Measurements from ENCODE around the gene AJUBA.

The AJUBA gene

GRCh38 chr14:22998329-22999012, 16.1 kb upstream of the AJUBA start:
- H3K9me3 ChIP-seq (ENCODE audit: insufficient read depth, low read length, severe bottlenecking): no peaks in the 10 kb centered on the region
- H4K20me1 ChIP-seq (ENCODE audit: insufficient read depth, low read length): no peaks in the 10 kb centered on the region
- ATAC-seq (ENCODE audit: insufficient read depth, low read depth) (no peak), DNase-seq (no peak)
- no peak overlapping the region for H3K27ac ChIP-seq (ENCODE audit: low read length)
- H3K4me3 ChIP-seq (ENCODE audit: low read depth in 1 of 2, low read length in 2 of 2): no peak overlapping the region
- H2AFZ ChIP-seq (ENCODE audit: low read depth, low read length): no peak overlapping the region
- H3K27me3 ChIP-seq (ENCODE audit: insufficient read depth, low read length, poor library complexity): no peaks in the 10 kb centered on the region
- H3K4me1 ChIP-seq (ENCODE audit: insufficient read depth, low read length): no peaks in the 10 kb centered on the region
- no peaks in the 10 kb centered on the region for H3K79me2 ChIP-seq (ENCODE audit: insufficient read depth, low read length)
- peaks cover 8% of the 10 kb centered on the region for H3K36me3 ChIP-seq (ENCODE audit: insufficient read depth, low read length)
- TF ChIP-seq EZH2 (IDR thresholded peaks at IDR 0.05; ENCODE audit: borderline replicate concordance, low read depth, low read length, severe bottlenecking) (no peak), CTCF (IDR thresholded peaks at IDR 0.05; ENCODE audit: borderline replicate concordance, extremely low read depth, low read length, poor library complexity, severe bottlenecking) (no peak)
- H3K9ac ChIP-seq (ENCODE audit: low read depth, low read length): no peak overlapping the region
- no peak overlapping the region for H3K4me2 ChIP-seq (ENCODE audit: insufficient read depth, low read length)

GRCh38 chr14:22997676-22998323, 15.4 kb upstream of the AJUBA start:
- H4K20me1 ChIP-seq (ENCODE audit: insufficient read depth, low read length): no peaks in the 10 kb centered on the region
- ATAC-seq (ENCODE audit: insufficient read depth, low read depth) (no peak), DNase-seq (no peak)
- no peak overlapping the region for H3K4me2 ChIP-seq (ENCODE audit: insufficient read depth, low read length)
- H2AFZ ChIP-seq (ENCODE audit: low read depth, low read length): no peak overlapping the region
- H3K9ac ChIP-seq (ENCODE audit: low read depth, low read length): no peak overlapping the region
- H3K27me3 ChIP-seq (ENCODE audit: insufficient read depth, low read length, poor library complexity): no peaks in the 10 kb centered on the region
- TF ChIP-seq CTCF (IDR thresholded peaks at IDR 0.05; ENCODE audit: borderline replicate concordance, extremely low read depth, low read length, poor library complexity, severe bottlenecking): no peak
- no peak for TF ChIP-seq EZH2 (IDR thresholded peaks at IDR 0.05; ENCODE audit: borderline replicate concordance, low read depth, low read length, severe bottlenecking)
- no peak overlapping the region for H3K27ac ChIP-seq (ENCODE audit: low read length)
- no peaks in the 10 kb centered on the region for H3K9me3 ChIP-seq (ENCODE audit: insufficient read depth, low read length, severe bottlenecking)
- no peaks in the 10 kb centered on the region for H3K4me1 ChIP-seq (ENCODE audit: insufficient read depth, low read length)
- H3K79me2 ChIP-seq (ENCODE audit: insufficient read depth, low read length): no peaks in the 10 kb centered on the region
- H3K36me3 ChIP-seq (ENCODE audit: insufficient read depth, low read length): peaks cover 8% of the 10 kb centered on the region
- H3K4me3 ChIP-seq (ENCODE audit: low read depth in 1 of 2, low read length in 2 of 2): no peak overlapping the region

- no peak for DNase-seq
- H3K36me3 ChIP-seq (ENCODE audit: insufficient read depth, low read length): peaks cover 8% of the 10 kb centered on the region
- no peaks in the 10 kb centered on the region for H3K27me3 ChIP-seq (ENCODE audit: insufficient read depth, low read length, poor library complexity)
- H3K9me3 ChIP-seq (ENCODE audit: insufficient read depth, low read length, severe bottlenecking): no peaks in the 10 kb centered on the region
- H3K4me3 ChIP-seq (ENCODE audit: low read depth in 1 of 2, low read length in 2 of 2): no peak overlapping the region
- no peak overlapping the region for H2AFZ ChIP-seq (ENCODE audit: low read depth, low read length)
- TF ChIP-seq CTCF (IDR thresholded peaks at IDR 0.05; ENCODE audit: borderline replicate concordance, extremely low read depth, low read length, poor library complexity, severe bottlenecking): no peak
- no peak for TF ChIP-seq EZH2 (IDR thresholded peaks at IDR 0.05; ENCODE audit: borderline replicate concordance, low read depth, low read length, severe bottlenecking)
- no peaks in the 10 kb centered on the region for H4K20me1 ChIP-seq (ENCODE audit: insufficient read depth, low read length)
- H3K9ac ChIP-seq (ENCODE audit: low read depth, low read length): no peak overlapping the region
- H3K27ac ChIP-seq (ENCODE audit: low read length): no peak overlapping the region
- H3K79me2 ChIP-seq (ENCODE audit: insufficient read depth, low read length): no peaks in the 10 kb centered on the region
- no peak for ATAC-seq (ENCODE audit: insufficient read depth, low read depth)
- no peak overlapping the region for H3K4me2 ChIP-seq (ENCODE audit: insufficient read depth, low read length)
- H3K4me1 ChIP-seq (ENCODE audit: insufficient read depth, low read length): no peaks in the 10 kb centered on the region
Observed at GRCh38 chr14:22996768-22997654, 14.7 kb upstream of the AJUBA start.
